Mesangial cell (primary cell): ENCODE results near the gene DDX51. TPM values are rescaled to one million over a fixed set of nuclear protein-coding genes. Genes with fewer than 3 reads are reported as not detected.

Source experiments
- total RNA-seq: library from RNA; depleted of rRNA; stranded (reverse); fragments of >200 nt; gene quantifications from 2 replicates; pipeline ENCODE4 v1.2.3, GENCODE V29; 2015

Gene DDX51, protein sequence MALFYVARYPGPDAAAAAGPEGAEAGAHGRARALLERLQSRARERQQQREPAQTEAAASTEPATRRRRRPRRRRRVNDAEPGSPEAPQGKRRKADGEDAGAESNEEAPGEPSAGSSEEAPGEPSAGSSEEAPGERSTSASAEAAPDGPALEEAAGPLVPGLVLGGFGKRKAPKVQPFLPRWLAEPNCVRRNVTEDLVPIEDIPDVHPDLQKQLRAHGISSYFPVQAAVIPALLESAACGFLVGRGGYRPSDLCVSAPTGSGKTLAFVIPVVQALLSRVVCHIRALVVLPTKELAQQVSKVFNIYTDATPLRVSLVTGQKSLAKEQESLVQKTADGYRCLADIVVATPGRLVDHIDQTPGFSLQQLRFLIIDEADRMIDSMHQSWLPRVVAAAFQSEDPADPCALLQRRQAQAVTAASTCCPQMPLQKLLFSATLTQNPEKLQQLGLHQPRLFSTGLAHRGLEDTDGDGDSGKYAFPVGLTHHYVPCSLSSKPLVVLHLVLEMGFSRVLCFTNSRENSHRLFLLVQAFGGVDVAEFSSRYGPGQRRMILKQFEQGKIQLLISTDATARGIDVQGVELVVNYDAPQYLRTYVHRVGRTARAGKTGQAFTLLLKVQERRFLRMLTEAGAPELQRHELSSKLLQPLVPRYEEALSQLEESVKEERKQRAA
- total RNA-seq = 10.1 and 12.5 TPM in 2 replicates

DNA sequence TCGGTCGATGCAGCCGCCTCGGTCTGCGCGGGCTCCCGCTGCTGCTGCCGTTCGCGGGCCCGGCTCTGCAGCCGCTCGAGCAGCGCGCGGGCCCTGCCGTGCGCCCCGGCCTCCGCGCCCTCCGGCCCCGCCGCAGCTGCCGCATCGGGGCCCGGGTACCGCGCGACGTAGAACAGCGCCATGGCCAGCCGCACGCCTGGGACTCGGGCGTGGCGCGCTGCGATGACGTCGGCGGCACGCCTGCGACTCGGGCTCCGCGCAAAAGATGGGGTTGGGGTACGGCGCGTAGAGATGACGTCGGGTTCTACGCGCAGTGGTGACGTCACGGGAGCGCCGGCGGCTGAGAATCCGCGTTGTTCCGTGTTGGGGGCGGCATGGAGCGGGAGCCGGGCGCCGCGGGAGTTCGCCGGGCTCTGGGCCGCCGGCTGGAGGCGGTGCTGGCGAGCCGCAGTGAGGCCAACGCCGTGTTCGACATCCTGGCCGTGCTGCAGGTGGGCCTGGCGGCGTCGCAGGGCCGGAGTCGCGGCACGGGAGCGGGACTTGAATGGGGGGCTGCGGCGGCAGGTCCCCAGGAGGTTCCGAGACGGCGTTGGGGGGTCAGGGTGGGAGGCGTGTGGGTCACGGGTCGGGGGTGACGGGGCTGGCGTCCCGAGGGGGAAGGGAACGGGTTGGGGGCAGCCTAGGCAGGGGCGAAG, at the start of gene DDX51, which contains the start of gene NOC4L:
DDX51 (minus strand) TSS at position 205 of the 695 bp plus-strand sequence; CDS start at position 182, 23 bp downstream.
NOC4L (plus strand) TSS at position 343 of the 695 bp plus-strand sequence; CDS start at position 375, 32 bp downstream.

Other genes starting within 250 kb of the DDX51 start
- 12.7 and 23.7 TPM in 2 replicates for gene ULK1, start 249.7 kb downstream of the DDX51 start, total RNA-seq
- gene PUS1, start 215.0 kb downstream of the DDX51 start, total RNA-seq = 15.3 and 26.2 TPM in 2 replicates
- 20.9 and 22.3 TPM in 2 replicates for gene EP400, start 194.4 kb downstream of the DDX51 start, total RNA-seq
- gene NOC4L, start 138 bp upstream of the DDX51 start, total RNA-seq = 22.6 and 51.0 TPM in 2 replicates
- 0.51 TPM in 1 of 2 replicates, not detected in the other for gene GALNT9, start 185.3 kb upstream of the DDX51 start, total RNA-seq